ENCODE measurements around the gene ADARB2. TPM values are rescaled to one million over a fixed set of nuclear protein-coding genes. Genes with fewer than 3 reads are reported as not detected.

ADARB2 gene
- polyA plus RNA-seq, 3 donors, result not detected

- WGBS (ENCODE audit: insufficient coverage), result 86% methylated on average over 11 of the region's 13 CpGs
- Histone ChIP-seq H3K4me2 (replicated peaks; ENCODE audit: extremely low read depth, low read length, poor library complexity, severe bottlenecking) (no peak overlapping the region), H3K4me3 (replicated peaks in 1 of 3; ENCODE audit: low read depth in 2 of 3, low read length in 3 of 3) (no peak overlapping the region), H3K9me3 (replicated peaks in 1 of 2; ENCODE audit: control insufficient read depth in 1 of 2, insufficient read depth in 1 of 2, low read length in 2 of 2) (no peaks in the 10 kb centered on the region), H3K36me3 (replicated peaks in 1 of 2; ENCODE audit: control insufficient read depth in 1 of 2, insufficient read depth in 2 of 2, low read length in 2 of 2) (no peaks in the 10 kb centered on the region), H3K27me3 (ENCODE audit: control insufficient read depth in 2 of 2, insufficient read depth in 2 of 2, low read length in 2 of 2) (peaks cover 0 to 7% of the 10 kb centered on the region in 2 donors), H3K9ac (ENCODE audit: insufficient read depth, low read length, poor library complexity, severe bottlenecking) (no peak overlapping the region), H3K4me1 (ENCODE audit: control insufficient read depth in 1 of 2, insufficient read depth in 2 of 2, low read length in 2 of 2) (no peaks in the 10 kb centered on the region), H3K79me2 (ENCODE audit: insufficient read depth, low read length) (no peaks in the 10 kb centered on the region), H2AFZ (ENCODE audit: insufficient read depth, low read depth, low read length, poor library complexity, severe bottlenecking) (no peak overlapping the region), H4K20me1 (ENCODE audit: insufficient read depth, low read length) (no peaks in the 10 kb centered on the region), H3K27ac (ENCODE audit: low read depth in 1 of 2, low read length in 2 of 2) (no peak overlapping the region)
- no peak overlapping the region for H3K27ac Mint-ChIP-seq
- peaks cover 0 to 6% (median 3%) of the 10 kb centered on the region in 7 donors for H3K9me3 Mint-ChIP-seq
- no peak for TF ChIP-seq CTCF (IDR thresholded peaks at IDR 0.05)
- no peaks in the 10 kb centered on the region for H3K4me1 Mint-ChIP-seq
- no peaks in the 10 kb centered on the region for H3K36me3 Mint-ChIP-seq
- intact Hi-C loops (cut with micrococcal nuclease), result no loop called here
- H3K27me3 Mint-ChIP-seq (ENCODE audit: low read depth in 3 of 3), result peaks cover 10 to 31% (median 11%) of the 10 kb centered on the region in 3 donors
- no peak for DNase-seq
- H3K4me3 Mint-ChIP-seq, result no peak overlapping the region
These were observed 354.6 kb downstream of the ADARB2 start for GRCh38 chr10:1382711-1383110.

- H3K4me2 ChIP-seq (replicated peaks; ENCODE audit: extremely low read depth, low read length, poor library complexity, severe bottlenecking), result no peak overlapping the region
- no peaks in the 10 kb centered on the region for H4K20me1 ChIP-seq (ENCODE audit: insufficient read depth, low read length)
- no peaks in the 10 kb centered on the region for H3K4me1 ChIP-seq (ENCODE audit: control insufficient read depth in 1 of 2, insufficient read depth in 2 of 2, low read length in 2 of 2)
- no peaks in the 10 kb centered on the region for H3K79me2 ChIP-seq (ENCODE audit: insufficient read depth, low read length)
- H3K9me3 Mint-ChIP-seq, result peaks cover 0 to 6% (median 3%) of the 10 kb centered on the region in 7 donors
- H3K4me3 Mint-ChIP-seq, result no peak overlapping the region
- no peak overlapping the region for H3K4me3 ChIP-seq (replicated peaks in 1 of 3; ENCODE audit: low read depth in 2 of 3, low read length in 3 of 3)
- H3K9ac ChIP-seq (ENCODE audit: insufficient read depth, low read length, poor library complexity, severe bottlenecking), result no peak overlapping the region
- no peaks in the 10 kb centered on the region for H3K9me3 ChIP-seq (replicated peaks in 1 of 2; ENCODE audit: control insufficient read depth in 1 of 2, insufficient read depth in 1 of 2, low read length in 2 of 2)
- peaks cover 0 to 7% of the 10 kb centered on the region in 2 donors for H3K27me3 ChIP-seq (ENCODE audit: control insufficient read depth in 2 of 2, insufficient read depth in 2 of 2, low read length in 2 of 2)
- no peak overlapping the region for H3K27ac ChIP-seq (ENCODE audit: low read depth in 1 of 2, low read length in 2 of 2)
- no peaks in the 10 kb centered on the region for H3K36me3 Mint-ChIP-seq
- intact Hi-C loops (cut with micrococcal nuclease), result no loop called here
- no peak overlapping the region for H2AFZ ChIP-seq (ENCODE audit: insufficient read depth, low read depth, low read length, poor library complexity, severe bottlenecking)
- 85% methylated on average over 5 of the region's 5 CpGs for WGBS (ENCODE audit: insufficient coverage)
- no peaks in the 10 kb centered on the region for H3K36me3 ChIP-seq (replicated peaks in 1 of 2; ENCODE audit: control insufficient read depth in 1 of 2, insufficient read depth in 2 of 2, low read length in 2 of 2)
- DNase-seq, result no peak
- peaks cover 14 to 31% (median 15%) of the 10 kb centered on the region in 3 donors for H3K27me3 Mint-ChIP-seq (ENCODE audit: low read depth in 3 of 3)
- no peak for TF ChIP-seq CTCF (IDR thresholded peaks at IDR 0.05)
- H3K27ac Mint-ChIP-seq, result no peak overlapping the region
- no peaks in the 10 kb centered on the region for H3K4me1 Mint-ChIP-seq
These were observed 356.0 kb downstream of the ADARB2 start for GRCh38 chr10:1381339-1381738.
